ENCODE measurements around the gene TBC1D20.
A peak's percentile ranks its signal among the peaks of the same experiment; 100 is the strongest.

DNA sequence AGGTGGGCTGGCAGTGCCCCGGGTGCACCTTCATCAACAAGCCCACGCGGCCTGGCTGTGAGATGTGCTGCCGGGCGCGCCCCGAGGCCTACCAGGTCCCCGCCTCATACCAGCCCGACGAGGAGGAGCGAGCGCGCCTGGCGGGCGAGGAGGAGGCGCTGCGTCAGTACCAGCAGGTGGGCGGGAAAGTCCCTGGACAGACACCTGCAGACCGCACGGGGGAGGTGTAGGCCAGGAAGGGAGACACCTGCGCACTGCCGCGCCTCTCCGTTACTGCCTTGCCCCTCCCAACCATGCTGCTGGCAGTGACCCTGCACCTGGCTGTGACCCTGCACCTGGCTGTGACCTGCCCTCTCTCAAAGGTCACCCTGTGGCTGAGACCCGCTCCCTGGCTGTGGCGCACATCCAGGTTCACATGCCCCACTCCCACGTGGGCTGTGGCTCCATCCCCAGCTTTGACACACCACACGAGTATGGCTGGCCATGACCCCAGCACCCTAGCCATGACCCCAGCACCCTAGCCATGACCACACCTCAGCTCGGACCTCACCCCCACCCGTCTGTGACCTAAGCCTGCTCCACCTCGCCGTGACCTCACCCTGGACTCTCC is 42.7 kb downstream of the TBC1D20 start:
- TF ChIP-seq, protein P1, sequence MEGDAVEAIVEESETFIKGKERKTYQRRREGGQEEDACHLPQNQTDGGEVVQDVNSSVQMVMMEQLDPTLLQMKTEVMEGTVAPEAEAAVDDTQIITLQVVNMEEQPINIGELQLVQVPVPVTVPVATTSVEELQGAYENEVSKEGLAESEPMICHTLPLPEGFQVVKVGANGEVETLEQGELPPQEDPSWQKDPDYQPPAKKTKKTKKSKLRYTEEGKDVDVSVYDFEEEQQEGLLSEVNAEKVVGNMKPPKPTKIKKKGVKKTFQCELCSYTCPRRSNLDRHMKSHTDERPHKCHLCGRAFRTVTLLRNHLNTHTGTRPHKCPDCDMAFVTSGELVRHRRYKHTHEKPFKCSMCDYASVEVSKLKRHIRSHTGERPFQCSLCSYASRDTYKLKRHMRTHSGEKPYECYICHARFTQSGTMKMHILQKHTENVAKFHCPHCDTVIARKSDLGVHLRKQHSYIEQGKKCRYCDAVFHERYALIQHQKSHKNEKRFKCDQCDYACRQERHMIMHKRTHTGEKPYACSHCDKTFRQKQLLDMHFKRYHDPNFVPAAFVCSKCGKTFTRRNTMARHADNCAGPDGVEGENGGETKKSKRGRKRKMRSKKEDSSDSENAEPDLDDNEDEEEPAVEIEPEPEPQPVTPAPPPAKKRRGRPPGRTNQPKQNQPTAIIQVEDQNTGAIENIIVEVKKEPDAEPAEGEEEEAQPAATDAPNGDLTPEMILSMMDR (IDR thresholded peaks at IDR 0.05): peak; percentile 48
- no peak for TF ChIP-seq ZFX (IDR thresholded peaks at IDR 0.05; ENCODE audit: borderline replicate concordance)

Data from 22Rv1 (cell line).